Breast epithelium (tissue), 4 donors: Measurements from ENCODE around the gene MACROD2. TPM values are rescaled to one million over a fixed set of nuclear protein-coding genes. Genes with fewer than 3 reads are reported as not detected.

Source experiments
- DNase-seq, 2 donors: peaks; one replicate each; pipeline ENCODE4 v3.0.0-alpha.2; 2019; ENCODE audit warnings: low spot score in 2 of 2
- H3K27ac ChIP-seq, 2 donors: fragments of 200-600 bp; sonication (generic) in 1 of 2; one replicate each; pipeline ENCODE4 v1.5.1; 2016 to 2019; ENCODE audit warnings: mild to moderate bottlenecking in 1 of 2
- H3K27me3 ChIP-seq, 2 donors: fragments of 200-600 bp; sonication (generic) in 1 of 2; one replicate each; pipeline versions ENCODE4 v1.5.1 to v1.6.0; 2017 to 2019; ENCODE audit warnings: control low read depth in 1 of 2, mild to moderate bottlenecking in 1 of 2
- H3K36me3 ChIP-seq: fragments of 200-600 bp; one replicate; pipeline ENCODE4 v1.5.1; 2019
- H3K4me1 ChIP-seq, 2 donors: fragments of 200-600 bp; sonication (generic); one replicate each; pipeline ENCODE4 v1.5.1; 2016 to 2019; ENCODE audit warnings: control low read depth in 1 of 2
- H3K4me3 ChIP-seq, 3 donors: fragments of 200-600 bp; sonication (generic); 1 replicate in 2 of 3; 2 replicates in 1 of 3; pipeline ENCODE4 v1.5.1; 2016 to 2019; ENCODE audit warnings: mild to moderate bottlenecking in 3 of 3, moderate library complexity in 2 of 3
- H3K9me3 ChIP-seq, 2 donors: fragments of 200-600 bp; sonication (generic) in 1 of 2; one replicate each; pipeline ENCODE4 v1.5.1; 2016 to 2019; ENCODE audit warnings: control low read depth in 1 of 2
- CTCF ChIP-seq, 3 donors: fragments of 450-650 bp; IDR thresholded peaks; one replicate each; pipeline ENCODE4 v1.5.1; 2016 to 2017; ENCODE audit warnings: antibody characterized with exemption in 3 of 3, mild to moderate bottlenecking in 3 of 3, moderate library complexity in 3 of 3
- POLR2A ChIP-seq: fragments of 450-650 bp; IDR thresholded peaks from one replicate; pipeline ENCODE4 v1.6.1; 2016; ENCODE audit warnings: antibody characterized with exemption, mild to moderate bottlenecking, moderate library complexity
- POLR2AphosphoS5 ChIP-seq, 3 donors: sonication (generic); formaldehyde crosslinking; IDR thresholded peaks; one replicate each; pipeline ENCODE4 v1.6.1; 2017; ENCODE audit warnings: antibody characterized with exemption in 3 of 3
- intact Hi-C: fragments of 100-400 bp; cut with DNase I; formaldehyde crosslinking; loops from one replicate; pipeline ENCODE4 v1.15.1; 2023; ENCODE audit warnings: low total_unique reads
- total RNA-seq, 3 donors: library from RNA; depleted of rRNA; stranded (reverse); fragments of >200 nt; gene quantifications; one replicate each; pipeline ENCODE4 v1.1.0, GENCODE V29; 2016

Gene MACROD2
- total RNA-seq, 3 donors from 2014 or later = 6.7 to 26.8 (median 8.8) TPM

DNA sequence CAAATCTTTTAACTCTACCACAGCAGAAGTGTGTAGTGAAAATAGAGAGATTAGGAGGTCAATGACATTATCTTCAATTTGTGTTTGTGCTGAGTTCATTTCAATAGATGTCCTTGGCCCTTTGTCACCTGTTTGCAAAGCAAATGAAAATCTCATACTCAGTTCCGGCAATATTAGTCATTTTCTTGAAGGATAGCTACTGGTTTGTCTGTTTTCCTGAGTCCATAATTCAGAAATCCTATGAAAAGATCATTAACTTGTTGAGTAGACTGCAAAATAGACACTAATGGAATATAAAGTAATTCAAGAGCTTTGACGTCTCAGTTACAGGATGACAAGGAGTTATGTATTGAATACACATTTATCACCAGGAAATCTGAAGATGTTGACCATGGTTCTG lies 1163.2 kb downstream of the MACROD2 start:
- H3K27me3 ChIP-seq = no peaks in the 10 kb centered on the region

GRCh38 chr20:15162079-15162647 lies 1166.8 kb downstream of the MACROD2 start:
- TF ChIP-seq POLR2A (no peak), POLR2AphosphoS5 (IDR thresholded peaks at IDR 0.05) (no peak), CTCF (IDR thresholded peaks at IDR 0.05) (no peak)
- H3K27ac ChIP-seq = no peak overlapping the region
- H3K4me1 ChIP-seq = no peaks in the 10 kb centered on the region
- H3K27me3 ChIP-seq = no peaks in the 10 kb centered on the region
- DNase-seq = no peak
- H3K36me3 ChIP-seq = no peaks in the 10 kb centered on the region
- no peaks in the 10 kb centered on the region for H3K9me3 ChIP-seq
- peak overlapping the region; percentile 10 to 45 (median 12) for H3K4me3 ChIP-seq
- intact Hi-C loops = loop anchor here (10.0 kb wide), 1 partner anchor 1237 kb away; no protein-coding TSS in a partner anchor

More for the DNA sequence above, 1163.2 kb downstream of the MACROD2 start:
- Histone ChIP-seq H3K9me3 (no peaks in the 10 kb centered on the region), H3K4me3 (no peak overlapping the region), H3K27ac (no peak overlapping the region), H3K4me1 (no peaks in the 10 kb centered on the region), H3K36me3 (no peaks in the 10 kb centered on the region)
- intact Hi-C loops = no loop called here
- no peak for DNase-seq
- TF ChIP-seq POLR2AphosphoS5 (IDR thresholded peaks at IDR 0.05) = no peak

DNA sequence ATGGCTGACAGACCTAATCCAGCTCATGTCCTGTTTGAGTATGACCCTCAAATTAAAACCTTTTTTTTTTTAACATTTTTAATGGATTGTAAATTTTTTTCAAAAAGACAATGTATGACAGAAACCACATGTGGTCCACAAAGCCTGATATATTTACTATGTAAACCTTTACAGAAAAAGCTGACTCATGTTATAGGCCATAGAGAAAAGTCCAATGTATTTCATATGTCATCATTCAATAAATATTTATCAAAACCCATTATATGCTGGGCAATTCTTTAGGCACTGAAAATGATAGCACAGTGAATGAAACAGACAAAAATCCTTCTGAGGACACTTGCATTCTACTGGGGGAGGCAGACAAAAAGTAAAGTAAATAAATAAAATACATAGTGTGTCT lies 1168.3 kb downstream of the MACROD2 start:
- H3K27me3 ChIP-seq = no peaks in the 10 kb centered on the region
- H3K4me3 ChIP-seq = no peak overlapping the region
- intact Hi-C loops = loop anchor here (10.0 kb wide), 1 partner anchor 1239 kb away; no protein-coding TSS in a partner anchor
- no peaks in the 10 kb centered on the region for H3K4me1 ChIP-seq
- H3K36me3 ChIP-seq = no peaks in the 10 kb centered on the region
- TF ChIP-seq POLR2A (no peak), CTCF (IDR thresholded peaks at IDR 0.05) (no peak), POLR2AphosphoS5 (IDR thresholded peaks at IDR 0.05) (no peak)
- no peaks in the 10 kb centered on the region for H3K9me3 ChIP-seq
- DNase-seq = no peak
- H3K27ac ChIP-seq = no peak overlapping the region

DNA sequence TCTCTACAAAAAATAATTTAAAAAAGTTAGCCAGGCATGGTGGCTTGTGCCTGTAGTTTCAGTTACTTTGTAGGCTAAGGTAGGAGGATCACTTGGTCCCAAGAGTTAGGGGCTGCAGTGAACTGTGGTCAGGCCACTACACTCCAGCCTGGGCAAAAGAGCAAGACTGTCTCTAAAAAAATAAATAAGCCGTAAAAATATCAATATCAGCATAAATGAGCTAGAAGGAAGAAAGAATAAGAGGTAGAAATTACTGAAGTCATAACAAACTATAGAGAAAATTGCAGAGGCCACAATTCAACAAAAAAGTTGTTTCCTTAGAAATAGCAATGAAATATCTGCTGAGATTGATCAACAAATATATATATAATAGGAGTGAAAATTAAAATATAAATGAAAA lies 1169.4 kb downstream of the MACROD2 start:
- H3K27me3 ChIP-seq = no peaks in the 10 kb centered on the region
- intact Hi-C loops = loop anchor here (10.0 kb wide), 1 partner anchor 1240 kb away; no protein-coding TSS in a partner anchor
- H3K4me3 ChIP-seq = no peak overlapping the region
- no peak overlapping the region for H3K27ac ChIP-seq
- DNase-seq = no peak
- TF ChIP-seq POLR2AphosphoS5 (IDR thresholded peaks at IDR 0.05) (no peak), POLR2A (no peak), CTCF (IDR thresholded peaks at IDR 0.05) (no peak)
- H3K36me3 ChIP-seq = no peaks in the 10 kb centered on the region
- H3K9me3 ChIP-seq = no peaks in the 10 kb centered on the region
- no peaks in the 10 kb centered on the region for H3K4me1 ChIP-seq

GRCh38 chr20:15166744-15167143 lies 1171.4 kb downstream of the MACROD2 start:
- no peaks in the 10 kb centered on the region for H3K4me1 ChIP-seq
- DNase-seq = no peak
- no peaks in the 10 kb centered on the region for H3K9me3 ChIP-seq
- no peaks in the 10 kb centered on the region for H3K36me3 ChIP-seq
- H3K4me3 ChIP-seq = no peak overlapping the region
- no peaks in the 10 kb centered on the region for H3K27me3 ChIP-seq
- intact Hi-C loops = loop anchor here (10.0 kb wide), 1 partner anchor 1242 kb away; no protein-coding TSS in a partner anchor
- H3K27ac ChIP-seq = no peak overlapping the region
- no peak for TF ChIP-seq POLR2AphosphoS5 (IDR thresholded peaks at IDR 0.05)
- no peak for TF ChIP-seq POLR2A
- TF ChIP-seq CTCF (IDR thresholded peaks at IDR 0.05) = no peak
